ENCODE data around the gene FGF19.

Gene FGF19

DNA sequence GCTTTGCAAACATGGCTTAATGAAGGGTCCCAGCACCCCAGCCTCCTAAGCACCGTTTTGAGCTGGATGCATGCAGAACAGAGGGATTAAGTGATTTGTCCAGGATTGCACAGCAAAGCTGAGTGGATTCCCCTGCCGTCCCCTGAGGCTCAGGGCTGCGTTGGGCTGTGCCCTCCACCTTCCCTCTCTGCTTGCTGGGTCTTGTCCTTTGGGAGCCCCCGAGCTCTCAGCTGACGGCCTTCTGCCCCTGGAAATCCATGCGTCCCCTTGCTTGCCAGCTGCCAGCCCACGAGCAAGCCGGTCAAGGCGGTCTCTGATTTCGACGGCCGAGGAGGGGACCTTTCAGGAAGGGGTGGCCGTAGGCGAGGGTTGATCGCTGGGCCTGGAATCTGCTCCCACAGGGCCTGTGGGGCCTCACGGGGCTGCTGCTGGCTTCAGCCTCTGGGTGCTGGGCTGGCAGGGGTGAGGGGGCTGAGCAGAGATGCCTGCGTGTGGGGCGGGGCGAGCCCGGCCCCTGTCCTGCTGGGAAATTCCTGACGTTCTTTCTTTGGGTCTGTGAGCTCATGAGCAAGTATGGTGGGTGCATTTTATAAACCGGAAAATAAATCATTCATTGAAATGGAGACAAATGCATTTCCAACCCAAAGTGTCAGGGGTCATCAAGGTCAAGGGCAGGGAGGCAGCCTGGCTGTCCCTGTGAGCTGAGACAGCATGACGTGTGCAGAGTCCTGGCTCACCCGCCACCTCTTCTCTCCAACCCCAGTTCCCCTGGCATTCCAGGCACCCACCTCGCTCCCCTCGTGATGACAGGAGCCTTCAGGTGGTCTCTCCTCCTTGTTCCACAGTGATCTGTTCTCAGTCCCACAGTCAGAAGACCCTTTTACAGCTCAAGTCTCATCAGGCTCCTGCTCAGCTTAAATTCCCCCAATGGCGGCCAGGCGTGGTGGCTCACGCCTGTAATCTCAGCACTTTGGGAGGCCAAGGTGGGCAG is 43.2 kb upstream of the FGF19 start:
- Mint-ChIP-seq H3K36me3 (ENCODE audit: low read depth) (no peaks in the 10 kb centered on the region), H3K4me3 (no peak overlapping the region), H3K9me3 (no peaks in the 10 kb centered on the region), H3K27ac (no peak overlapping the region), H3K27me3 (ENCODE audit: low read depth, poor library complexity) (peaks cover 21% of the 10 kb centered on the region), H3K4me1 (peaks cover 44% of the 10 kb centered on the region)
- TF ChIP-seq, protein P1, sequence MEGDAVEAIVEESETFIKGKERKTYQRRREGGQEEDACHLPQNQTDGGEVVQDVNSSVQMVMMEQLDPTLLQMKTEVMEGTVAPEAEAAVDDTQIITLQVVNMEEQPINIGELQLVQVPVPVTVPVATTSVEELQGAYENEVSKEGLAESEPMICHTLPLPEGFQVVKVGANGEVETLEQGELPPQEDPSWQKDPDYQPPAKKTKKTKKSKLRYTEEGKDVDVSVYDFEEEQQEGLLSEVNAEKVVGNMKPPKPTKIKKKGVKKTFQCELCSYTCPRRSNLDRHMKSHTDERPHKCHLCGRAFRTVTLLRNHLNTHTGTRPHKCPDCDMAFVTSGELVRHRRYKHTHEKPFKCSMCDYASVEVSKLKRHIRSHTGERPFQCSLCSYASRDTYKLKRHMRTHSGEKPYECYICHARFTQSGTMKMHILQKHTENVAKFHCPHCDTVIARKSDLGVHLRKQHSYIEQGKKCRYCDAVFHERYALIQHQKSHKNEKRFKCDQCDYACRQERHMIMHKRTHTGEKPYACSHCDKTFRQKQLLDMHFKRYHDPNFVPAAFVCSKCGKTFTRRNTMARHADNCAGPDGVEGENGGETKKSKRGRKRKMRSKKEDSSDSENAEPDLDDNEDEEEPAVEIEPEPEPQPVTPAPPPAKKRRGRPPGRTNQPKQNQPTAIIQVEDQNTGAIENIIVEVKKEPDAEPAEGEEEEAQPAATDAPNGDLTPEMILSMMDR (IDR thresholded peaks at IDR 0.05): no peak
- peak; percentile 31 for DNase-seq

DNA sequence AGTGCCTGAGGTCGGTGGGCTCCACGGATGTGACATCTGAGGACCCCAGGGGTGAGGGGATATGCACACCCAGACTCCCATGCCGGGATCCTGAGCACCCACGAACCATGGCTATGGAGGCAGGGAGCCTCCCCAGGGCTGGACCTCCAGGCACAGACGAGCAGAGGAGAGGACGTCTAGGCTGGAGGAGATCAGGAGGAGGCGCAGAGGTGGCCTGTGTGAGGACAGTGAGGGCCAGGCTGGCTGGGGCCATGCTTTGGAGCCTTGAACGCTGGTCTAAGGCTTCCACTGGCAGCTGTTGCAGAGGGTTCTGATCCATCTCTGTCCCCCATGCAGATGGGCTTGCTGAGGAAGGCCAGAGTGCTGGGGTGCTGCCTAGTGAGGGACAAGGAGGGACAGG is 42.3 kb upstream of the FGF19 start:
- no peaks in the 10 kb centered on the region for H3K36me3 Mint-ChIP-seq (ENCODE audit: low read depth)
- H3K4me3 Mint-ChIP-seq: no peak overlapping the region
- TF ChIP-seq, protein P1 (IDR thresholded peaks at IDR 0.05): no peak
- H3K27ac Mint-ChIP-seq: no peak overlapping the region
- H3K27me3 Mint-ChIP-seq (ENCODE audit: low read depth, poor library complexity): peaks cover 28% of the 10 kb centered on the region
- H3K4me1 Mint-ChIP-seq: peaks cover 44% of the 10 kb centered on the region
- no peaks in the 10 kb centered on the region for H3K9me3 Mint-ChIP-seq
- DNase-seq: no peak

DNA sequence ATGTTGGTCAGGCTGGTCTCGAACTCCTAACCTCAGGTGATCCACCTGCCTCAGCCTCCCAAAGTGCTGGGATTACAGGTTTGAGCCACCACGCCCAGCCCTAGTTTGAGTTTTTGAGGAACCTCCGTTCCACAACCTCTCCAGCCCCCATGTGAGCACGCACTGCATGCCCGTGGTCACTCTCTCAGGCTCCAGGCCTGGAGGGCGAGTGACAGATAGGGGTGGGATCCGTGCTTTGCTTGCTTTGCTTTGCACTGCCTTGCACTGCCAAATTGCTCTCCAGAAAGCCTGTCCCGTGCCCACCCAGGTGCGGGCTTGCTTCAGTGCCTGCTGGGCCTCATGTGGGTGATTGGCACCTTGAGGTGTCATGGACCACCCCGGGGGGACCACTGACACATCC is 41.4 kb upstream of the FGF19 start:
- no peak for DNase-seq
- H3K36me3 Mint-ChIP-seq (ENCODE audit: low read depth): no peaks in the 10 kb centered on the region
- TF ChIP-seq, protein P1 (IDR thresholded peaks at IDR 0.05): no peak
- H3K9me3 Mint-ChIP-seq: no peaks in the 10 kb centered on the region
- H3K4me3 Mint-ChIP-seq: no peak overlapping the region
- H3K27ac Mint-ChIP-seq: no peak overlapping the region
- H3K4me1 Mint-ChIP-seq: peaks cover 44% of the 10 kb centered on the region
- H3K27me3 Mint-ChIP-seq (ENCODE audit: low read depth, poor library complexity): peaks cover 33% of the 10 kb centered on the region

DNA sequence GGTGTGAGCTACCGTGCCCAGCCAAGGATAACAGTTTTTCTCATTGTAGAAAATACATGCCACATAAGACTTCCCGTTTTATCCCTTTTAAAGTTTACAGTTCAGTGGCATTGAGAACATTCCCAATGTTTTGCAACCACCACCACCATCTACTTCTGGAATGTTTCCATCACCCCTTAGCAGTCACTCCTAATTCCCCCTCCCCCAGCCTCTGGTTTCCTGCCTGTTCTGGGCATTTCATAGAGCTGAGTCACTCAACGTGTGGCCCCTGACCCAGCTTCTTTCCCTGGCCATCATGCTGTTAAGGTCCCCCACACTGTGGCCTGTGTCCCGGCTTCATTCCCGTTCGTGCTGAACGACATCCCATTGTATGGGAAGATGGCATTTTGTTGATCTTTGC is 40.6 kb upstream of the FGF19 start:
- Mint-ChIP-seq H3K27ac (no peak overlapping the region), H3K4me1 (peaks cover 44% of the 10 kb centered on the region), H3K27me3 (ENCODE audit: low read depth, poor library complexity) (peaks cover 33% of the 10 kb centered on the region), H3K36me3 (ENCODE audit: low read depth) (peaks cover 2% of the 10 kb centered on the region), H3K9me3 (peaks cover 2% of the 10 kb centered on the region), H3K4me3 (no peak overlapping the region)
- TF ChIP-seq, protein P1 (IDR thresholded peaks at IDR 0.05): no peak
- DNase-seq: no peak

DNA sequence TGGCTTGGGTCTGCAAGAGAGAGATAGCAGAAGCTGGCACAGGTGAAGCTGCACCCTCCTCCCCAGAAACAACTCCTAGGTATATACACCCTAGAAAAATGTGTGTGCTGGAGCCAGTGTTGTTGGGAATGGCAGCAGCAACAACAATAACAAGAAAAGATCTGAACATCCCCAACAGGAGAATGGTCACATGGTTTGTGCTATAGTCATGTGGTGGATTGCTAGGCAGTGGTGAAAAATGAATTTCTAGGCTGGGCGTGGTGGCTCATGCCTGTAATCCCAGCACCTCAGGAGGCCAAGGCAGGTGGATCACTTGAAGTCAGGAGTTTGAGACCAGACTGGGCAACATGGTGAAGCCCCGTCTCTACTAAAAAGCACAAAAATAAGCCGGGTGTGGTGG is 31.0 kb upstream of the FGF19 start:
- TF ChIP-seq, protein P1 (IDR thresholded peaks at IDR 0.05): no peak
- H3K4me3 Mint-ChIP-seq: no peak overlapping the region
- H3K4me1 Mint-ChIP-seq: peaks cover 7% of the 10 kb centered on the region
- H3K27ac Mint-ChIP-seq: no peak overlapping the region
- H3K27me3 Mint-ChIP-seq (ENCODE audit: low read depth, poor library complexity): peaks cover 43% of the 10 kb centered on the region
- no peak for DNase-seq
- peaks cover 12% of the 10 kb centered on the region for H3K36me3 Mint-ChIP-seq (ENCODE audit: low read depth)
- H3K9me3 Mint-ChIP-seq: peaks cover 32% of the 10 kb centered on the region

DNA sequence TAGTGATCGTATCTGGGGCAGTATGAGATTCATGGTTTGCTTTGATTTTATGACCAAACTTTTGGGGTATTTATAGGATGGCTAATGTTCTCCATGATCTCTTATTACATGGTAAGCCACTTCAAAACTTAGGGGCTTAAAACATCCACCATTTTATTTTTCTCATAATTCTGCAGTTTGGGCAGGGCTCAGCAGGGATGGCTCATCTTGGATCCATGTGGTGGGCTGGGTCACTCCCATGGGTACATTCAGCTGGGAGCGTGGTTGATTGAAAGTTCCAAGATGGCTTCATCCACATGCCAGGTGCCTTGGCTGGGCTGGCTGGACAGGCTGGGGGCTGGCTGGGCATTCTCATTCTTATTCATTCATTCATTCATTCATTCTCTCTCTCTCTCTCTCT is 30.5 kb upstream of the FGF19 start:
- peaks cover 10% of the 10 kb centered on the region for H3K36me3 Mint-ChIP-seq (ENCODE audit: low read depth)
- H3K4me3 Mint-ChIP-seq: no peak overlapping the region
- no peak for DNase-seq
- H3K27ac Mint-ChIP-seq: no peak overlapping the region
- peaks cover 11% of the 10 kb centered on the region for H3K4me1 Mint-ChIP-seq
- H3K9me3 Mint-ChIP-seq: peaks cover 30% of the 10 kb centered on the region
- H3K27me3 Mint-ChIP-seq (ENCODE audit: low read depth, poor library complexity): peaks cover 48% of the 10 kb centered on the region
- TF ChIP-seq, protein P1 (IDR thresholded peaks at IDR 0.05): no peak

Measured in nephron progenitor cell (in vitro differentiated cells).